Measurements from ENCODE around the gene BPI. TPM values are rescaled to one million over a fixed set of nuclear protein-coding genes. Genes with fewer than 3 reads are reported as not detected.
"Not testable (repeated sequence)": the region's sequence is repeated elsewhere in the genome, so short reads cannot be mapped to it uniquely, and the experiment has no call there.

Gene BPI
- polyA plus RNA-seq, 3 donors, result 0.44 to 1.0 TPM; not detected in 1

DNA sequence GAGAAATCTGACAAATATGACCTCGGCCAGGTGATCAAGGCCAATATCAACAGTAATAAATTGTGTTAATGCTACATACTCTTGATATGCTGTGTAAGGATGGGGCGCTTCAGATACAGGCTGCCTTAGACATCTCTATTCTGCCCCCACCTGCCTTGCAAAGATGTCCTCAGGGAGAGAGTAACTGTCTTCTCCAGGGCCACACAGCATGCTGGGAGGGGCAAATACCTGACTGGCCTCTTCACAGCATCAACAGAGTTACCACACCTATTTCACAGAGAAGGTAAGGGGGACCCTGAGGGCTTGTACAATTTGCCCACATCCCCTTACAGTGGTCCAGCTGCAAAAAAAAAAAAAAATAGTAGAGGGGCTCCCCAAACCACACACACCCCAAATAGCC is 26.3 kb upstream of the BPI start:
- DNase-seq (ENCODE audit: low read depth in 3 of 3, low spot score in 2 of 3), result no peak

DNA sequence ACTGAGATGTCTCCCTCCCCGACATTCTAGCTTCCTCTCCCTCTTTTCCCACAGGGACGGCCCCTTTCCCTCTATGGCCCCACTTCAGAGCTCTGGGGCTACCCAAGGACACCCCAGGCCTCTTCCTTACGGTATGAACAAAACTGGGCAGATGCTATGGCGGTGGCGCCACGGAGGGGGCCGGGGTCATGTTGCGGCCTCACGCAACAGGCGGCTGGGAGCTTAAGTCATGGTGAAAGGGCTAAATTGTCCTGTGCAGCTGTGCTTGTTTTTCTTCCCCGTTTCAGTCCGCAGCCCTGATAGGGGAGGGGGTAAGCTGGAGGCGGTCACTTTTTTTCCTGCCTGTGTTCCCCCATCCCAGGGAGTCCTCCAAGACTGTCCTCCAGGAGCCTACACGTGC is 25.8 kb upstream of the BPI start:
- no peak for DNase-seq (ENCODE audit: low read depth in 3 of 3, low spot score in 2 of 3)

GRCh38 chr20:38278763-38279162 is 25.2 kb upstream of the BPI start:
- no peak for DNase-seq (ENCODE audit: low read depth in 3 of 3, low spot score in 2 of 3)

- not testable (repeated sequence) for DNase-seq (ENCODE audit: low read depth in 3 of 3, low spot score in 2 of 3)
Observed at GRCh38 chr20:38281176-38281915, 22.6 kb upstream of the BPI start.

- no peak for DNase-seq (ENCODE audit: low read depth in 3 of 3, low spot score in 2 of 3)
Observed at GRCh38 chr20:38283236-38283635, 20.7 kb upstream of the BPI start.

DNA sequence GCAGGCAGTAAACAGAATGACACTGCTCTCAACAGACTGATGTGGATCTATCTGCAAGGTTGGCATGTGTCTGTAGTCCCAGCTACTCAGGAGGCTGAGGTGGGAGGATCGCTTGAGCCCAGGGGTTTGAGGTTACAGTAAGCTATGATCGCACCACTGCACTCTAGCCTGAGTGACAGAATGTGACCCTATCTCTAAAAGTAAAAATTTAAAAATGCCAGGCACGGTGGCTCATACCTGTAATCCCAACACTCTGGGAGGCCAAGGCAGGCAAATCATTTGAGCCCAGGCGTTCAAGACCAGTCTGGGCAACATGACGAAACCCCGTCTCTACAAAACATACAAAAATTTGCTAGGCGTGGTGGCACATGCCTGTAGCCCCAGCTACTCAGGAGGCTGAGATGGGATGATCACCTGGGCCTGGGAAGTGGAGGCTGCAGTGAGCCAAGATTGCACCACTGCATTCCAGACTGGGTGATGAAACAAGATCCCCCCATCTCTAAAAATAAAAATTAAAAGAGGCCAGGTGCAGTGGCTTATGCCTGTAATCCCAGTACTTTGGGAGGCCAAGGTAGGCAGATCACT is 19.8 kb upstream of the BPI start:
- not testable (repeated sequence) for DNase-seq (ENCODE audit: low read depth in 3 of 3, low spot score in 2 of 3)

DNA sequence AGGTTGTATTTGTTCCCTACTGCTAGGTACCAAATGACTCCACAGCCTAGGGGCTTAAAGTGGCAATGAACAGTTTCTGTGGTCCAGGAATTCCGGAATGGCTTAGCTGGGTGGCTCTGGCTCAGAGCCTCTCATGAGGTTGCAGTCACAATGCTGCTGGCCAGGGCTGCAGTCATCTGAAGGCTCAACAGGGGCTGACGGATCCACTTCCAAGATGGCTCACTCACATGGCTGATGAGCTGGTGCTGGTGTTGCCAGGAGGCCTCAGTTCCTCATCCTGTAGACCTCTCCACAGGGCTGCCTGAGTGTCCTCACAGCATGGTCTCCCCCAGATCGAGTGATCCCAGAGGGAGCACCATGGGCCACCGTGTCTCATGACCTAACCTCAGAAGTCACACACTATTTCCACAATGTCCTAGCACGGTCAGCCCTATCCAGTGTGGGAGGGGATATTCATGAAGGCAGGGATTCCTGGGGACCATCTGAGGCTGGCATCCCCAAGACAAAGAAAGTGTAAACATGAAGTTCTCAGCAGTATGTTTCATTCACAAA is 19.0 kb upstream of the BPI start:
- DNase-seq (ENCODE audit: low read depth in 3 of 3, low spot score in 2 of 3), result no peak

DNA sequence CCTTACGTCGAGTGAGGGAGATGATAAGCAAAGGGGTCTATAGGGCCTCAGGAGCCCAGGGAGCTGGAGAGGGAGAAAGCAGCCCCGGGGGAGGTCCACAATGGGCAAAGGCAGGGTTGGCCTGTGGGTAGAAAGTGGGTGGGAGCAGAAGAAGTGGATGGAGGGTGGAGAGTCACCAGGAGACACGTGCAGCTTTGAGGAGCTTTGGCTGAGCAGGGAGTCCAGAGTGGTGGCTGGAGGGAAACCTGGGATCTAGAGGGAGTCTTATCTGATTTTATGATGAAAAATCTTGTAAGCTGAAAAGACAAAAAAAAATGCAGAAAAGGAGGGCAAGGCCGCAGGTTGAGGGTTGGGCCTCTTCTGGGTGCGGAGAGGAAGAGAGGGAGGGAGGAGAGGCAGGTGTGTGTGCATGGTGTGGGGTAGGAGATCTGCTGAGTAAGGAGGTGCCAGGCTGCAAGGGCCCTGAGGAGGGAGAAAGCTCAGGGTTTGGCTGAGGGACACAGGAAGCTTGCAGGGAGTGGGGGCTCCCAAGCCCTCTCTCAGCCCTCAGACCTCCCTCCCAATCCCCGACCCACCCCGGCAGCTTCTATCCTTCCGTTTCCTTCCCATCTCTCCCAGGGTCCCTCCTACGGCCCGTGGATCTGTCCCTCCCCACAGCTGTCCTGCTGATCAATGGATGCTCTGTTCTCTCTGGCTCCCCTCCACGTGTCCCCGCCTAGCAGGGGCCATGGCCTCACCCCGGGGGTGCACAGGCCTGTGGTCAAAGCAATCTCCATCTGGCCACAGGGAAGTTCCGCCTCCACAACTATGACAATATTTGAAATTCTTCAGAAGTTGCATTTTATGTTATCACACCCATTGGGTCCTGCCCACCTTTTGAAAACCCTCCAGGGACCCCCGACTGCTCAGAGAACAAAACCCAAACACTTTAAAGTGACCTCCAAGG is 17.1 kb upstream of the BPI start:
- no peak for DNase-seq (ENCODE audit: low read depth in 3 of 3, low spot score in 2 of 3)

GRCh38 chr20:38290829-38291814 is 12.8 kb upstream of the BPI start:
- DNase-seq (ENCODE audit: low read depth in 3 of 3, low spot score in 2 of 3), result no peak

DNA sequence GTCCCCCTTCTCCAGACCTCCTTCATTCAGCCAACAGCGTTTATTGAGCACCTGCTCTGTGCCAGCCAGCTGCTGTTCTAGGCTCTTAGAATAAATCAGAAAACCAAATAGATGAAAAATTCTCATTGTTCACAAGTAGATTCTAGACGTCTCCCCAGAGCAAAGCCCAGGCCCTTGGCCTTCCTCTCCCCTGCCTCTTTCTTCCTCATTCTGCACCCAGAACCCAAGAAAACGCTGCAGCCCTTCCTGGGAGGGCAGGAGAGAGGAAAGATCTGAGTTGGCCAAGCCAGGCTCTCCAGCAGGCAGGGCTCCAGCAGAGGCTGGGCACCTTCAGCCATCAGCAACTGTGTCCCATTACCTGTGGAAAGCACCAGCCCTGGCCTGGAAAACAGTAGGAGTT is 12.0 kb upstream of the BPI start:
- no peak for DNase-seq (ENCODE audit: low read depth in 3 of 3, low spot score in 2 of 3)

DNA sequence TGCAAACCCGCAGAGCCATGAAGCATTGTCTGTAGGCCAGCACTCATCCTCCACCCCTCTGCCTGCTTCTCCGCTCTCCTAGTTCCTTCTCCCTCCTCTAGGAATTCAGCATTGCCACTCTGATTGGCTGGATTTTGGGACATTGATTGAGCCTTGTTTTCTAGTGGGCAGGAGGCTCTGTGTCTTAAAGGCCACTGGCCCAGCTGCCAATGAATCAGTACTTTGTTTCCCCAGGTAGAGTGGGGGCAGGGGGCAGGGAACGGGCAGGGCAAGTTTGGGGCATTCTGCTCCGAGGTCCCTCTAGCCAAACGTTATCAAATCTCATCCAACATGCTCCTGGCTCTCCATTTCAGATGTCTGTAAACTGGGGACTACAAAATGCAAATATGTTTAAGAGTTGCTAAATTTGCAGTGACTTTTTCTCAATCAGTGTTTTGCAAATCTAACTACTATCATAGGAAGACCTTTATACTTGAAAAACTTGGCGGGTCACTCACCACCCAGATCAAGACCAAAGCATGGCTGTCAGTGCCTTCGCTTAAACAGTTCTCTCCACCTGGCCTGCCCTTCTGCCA is 10.4 kb upstream of the BPI start:
- DNase-seq (ENCODE audit: low read depth in 3 of 3, low spot score in 2 of 3), result no peak

- DNase-seq (ENCODE audit: low read depth in 3 of 3, low spot score in 2 of 3), result no peak
Observed at GRCh38 chr20:38294076-38294591, 9.8 kb upstream of the BPI start.

DNA sequence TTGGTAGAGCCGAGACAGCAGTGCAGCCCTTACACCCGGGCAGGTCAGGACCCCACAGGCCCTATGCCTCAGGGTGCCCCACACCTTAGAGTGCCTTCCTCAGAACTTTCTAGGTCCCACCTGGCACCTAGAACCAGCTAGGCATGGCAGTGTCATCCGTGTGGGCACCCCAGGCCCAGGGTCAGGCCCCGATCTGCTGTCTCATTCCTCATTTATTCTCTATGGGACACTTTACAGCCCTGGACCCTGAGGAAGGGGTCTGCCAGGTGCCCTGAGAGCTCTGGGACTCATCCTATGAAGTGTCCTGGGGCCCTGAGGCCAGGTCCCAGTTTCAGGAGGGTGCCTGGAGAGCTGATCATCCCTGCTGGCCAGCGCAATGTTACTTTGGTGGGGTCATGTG is 8.1 kb upstream of the BPI start:
- DNase-seq (ENCODE audit: low read depth in 3 of 3, low spot score in 2 of 3), result no peak

GRCh38 chr20:38296433-38296832 is 7.5 kb upstream of the BPI start:
- DNase-seq (ENCODE audit: low read depth in 3 of 3, low spot score in 2 of 3), result no peak

- no peak for DNase-seq (ENCODE audit: low read depth in 3 of 3, low spot score in 2 of 3)
Observed at GRCh38 chr20:38297916-38298674, 5.9 kb upstream of the BPI start.

- no peak for DNase-seq (ENCODE audit: low read depth in 3 of 3, low spot score in 2 of 3)
Observed at GRCh38 chr20:38298768-38299288, 5.1 kb upstream of the BPI start.

DNA sequence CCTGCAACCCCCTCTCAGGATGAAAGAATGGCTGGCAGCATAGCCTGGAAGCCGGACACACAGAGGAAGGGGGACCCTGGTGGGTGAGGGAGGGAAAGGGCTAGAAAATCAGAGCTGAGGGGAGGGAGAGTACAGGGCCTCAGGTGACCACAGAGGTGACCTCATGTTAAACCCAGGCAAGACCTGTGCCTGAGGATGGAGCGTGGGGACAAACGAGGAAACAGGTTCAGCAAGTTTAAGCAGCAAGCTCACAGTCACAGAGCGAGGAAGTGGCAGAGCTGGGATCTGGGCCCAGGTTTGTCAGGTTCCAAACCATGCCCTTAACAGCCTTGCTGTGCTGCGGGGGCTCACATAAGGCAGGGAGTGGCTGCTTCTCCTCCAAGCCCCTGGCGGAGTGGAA is 4.0 kb upstream of the BPI start:
- no peak for DNase-seq (ENCODE audit: low read depth in 3 of 3, low spot score in 2 of 3)

GRCh38 chr20:38300438-38300837 is 3.5 kb upstream of the BPI start:
- DNase-seq (ENCODE audit: low read depth in 3 of 3, low spot score in 2 of 3), result no peak
